ENCODE data around the gene NAGK. TPM values are rescaled to one million over a fixed set of nuclear protein-coding genes. Genes with fewer than 3 reads are reported as not detected.

NAGK gene
- total RNA-seq, 4 donors from 2014 or later = 89.9 to 130 (median 104) TPM

DNA sequence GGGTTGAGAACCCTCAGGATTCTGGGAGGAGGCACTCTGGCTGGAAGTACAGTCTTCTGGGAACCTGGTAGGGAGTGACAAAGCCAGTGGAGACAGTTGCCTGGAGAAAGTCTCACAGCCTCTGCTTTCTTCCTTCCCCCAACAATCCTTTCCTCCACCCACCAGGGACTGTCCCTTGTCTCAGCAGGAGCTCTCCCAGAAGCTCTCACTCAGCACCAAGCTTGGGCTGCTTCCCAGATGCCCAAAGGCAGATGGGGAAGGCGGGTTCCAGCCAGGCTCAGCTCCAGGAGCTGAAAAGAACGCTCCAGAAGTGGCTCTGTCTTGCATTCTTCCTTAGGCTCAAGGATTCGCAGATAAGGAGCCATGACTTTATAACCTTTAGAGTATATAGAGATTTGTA is 7.6 kb upstream of the NAGK start:
- peak in 1 of 2 donors; percentile 87 for DNase-seq (ENCODE audit: low spot score in 2 of 2)
- 15 to 27% methylated on average over 3 of the region's 3 CpGs for WGBS, 2 donors
- no peak overlapping the region for H3K4me3 ChIP-seq (ENCODE audit: low read depth, poor library complexity, severe bottlenecking)
- intact Hi-C loops (cut with DNase I; ENCODE audit: low total_unique reads) = no loop called here
- TF ChIP-seq, protein P1, sequence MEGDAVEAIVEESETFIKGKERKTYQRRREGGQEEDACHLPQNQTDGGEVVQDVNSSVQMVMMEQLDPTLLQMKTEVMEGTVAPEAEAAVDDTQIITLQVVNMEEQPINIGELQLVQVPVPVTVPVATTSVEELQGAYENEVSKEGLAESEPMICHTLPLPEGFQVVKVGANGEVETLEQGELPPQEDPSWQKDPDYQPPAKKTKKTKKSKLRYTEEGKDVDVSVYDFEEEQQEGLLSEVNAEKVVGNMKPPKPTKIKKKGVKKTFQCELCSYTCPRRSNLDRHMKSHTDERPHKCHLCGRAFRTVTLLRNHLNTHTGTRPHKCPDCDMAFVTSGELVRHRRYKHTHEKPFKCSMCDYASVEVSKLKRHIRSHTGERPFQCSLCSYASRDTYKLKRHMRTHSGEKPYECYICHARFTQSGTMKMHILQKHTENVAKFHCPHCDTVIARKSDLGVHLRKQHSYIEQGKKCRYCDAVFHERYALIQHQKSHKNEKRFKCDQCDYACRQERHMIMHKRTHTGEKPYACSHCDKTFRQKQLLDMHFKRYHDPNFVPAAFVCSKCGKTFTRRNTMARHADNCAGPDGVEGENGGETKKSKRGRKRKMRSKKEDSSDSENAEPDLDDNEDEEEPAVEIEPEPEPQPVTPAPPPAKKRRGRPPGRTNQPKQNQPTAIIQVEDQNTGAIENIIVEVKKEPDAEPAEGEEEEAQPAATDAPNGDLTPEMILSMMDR (IDR thresholded peaks at IDR 0.05) = no peak
- no peak for TF ChIP-seq POLR2A (IDR thresholded peaks at IDR 0.05)

DNA sequence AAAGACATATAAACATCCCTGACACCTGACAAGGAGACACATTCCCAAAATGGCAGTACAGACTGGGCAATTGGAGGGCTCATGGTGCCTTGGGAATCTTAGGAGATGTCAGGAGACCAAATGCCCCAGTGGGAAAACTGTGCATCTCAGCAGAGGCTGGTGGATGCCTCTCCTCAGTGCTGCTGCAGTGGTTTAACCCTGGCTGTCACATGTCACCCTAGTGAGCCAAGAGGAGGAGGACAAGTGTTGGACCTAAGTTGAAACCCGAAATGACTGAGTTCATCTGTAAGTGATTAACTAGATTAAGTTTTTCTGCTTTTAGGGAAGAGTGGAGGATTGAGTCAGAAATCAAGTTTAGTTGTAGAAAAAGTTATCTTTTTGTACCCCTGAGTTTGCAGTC is 5.2 kb upstream of the NAGK start:
- intact Hi-C loops (cut with DNase I; ENCODE audit: low total_unique reads) = no loop called here
- TF ChIP-seq POLR2A (IDR thresholded peaks at IDR 0.05) = no peak
- peak in 1 of 2 donors; percentile 68 for DNase-seq (ENCODE audit: low spot score in 2 of 2)
- 25 to 29% methylated on average over 1 of the region's 1 CpG for WGBS, 2 donors
- no peak overlapping the region for H3K4me3 ChIP-seq (ENCODE audit: low read depth, poor library complexity, severe bottlenecking)

DNA sequence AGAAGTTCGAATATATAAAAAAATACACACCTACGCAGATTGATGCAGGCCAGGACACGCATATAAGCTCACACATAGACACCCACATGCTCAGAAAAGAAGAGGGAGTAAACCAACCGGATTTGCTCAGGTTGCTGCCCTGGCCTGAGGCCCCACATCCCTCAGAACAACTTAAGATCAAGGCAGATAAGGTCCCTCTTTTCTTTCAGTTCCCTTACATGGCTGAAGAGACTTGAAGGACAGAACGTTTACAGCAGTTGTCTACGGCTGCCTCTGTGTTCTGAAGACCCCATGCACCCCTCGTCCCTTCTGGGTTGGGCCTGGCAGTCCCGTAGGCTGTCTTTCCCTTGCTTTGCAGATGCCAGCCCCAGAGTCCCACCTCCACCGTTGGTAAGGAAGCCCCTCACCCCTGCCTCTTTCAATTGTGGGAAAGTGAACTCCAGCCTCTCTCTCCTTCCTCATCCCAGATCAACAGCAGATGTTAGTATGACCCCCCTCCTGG is 4.3 kb upstream of the NAGK start:
- DNase-seq (ENCODE audit: low spot score in 2 of 2) = no peak
- WGBS, 2 donors = 22 to 32% methylated on average over 9 of the region's 9 CpGs
- no peak overlapping the region for H3K4me3 ChIP-seq (ENCODE audit: low read depth, poor library complexity, severe bottlenecking)
- intact Hi-C loops (cut with DNase I; ENCODE audit: low total_unique reads) = no loop called here
- TF ChIP-seq, protein P1 (IDR thresholded peaks at IDR 0.05) = no peak
- no peak for TF ChIP-seq POLR2A (IDR thresholded peaks at IDR 0.05)

DNA sequence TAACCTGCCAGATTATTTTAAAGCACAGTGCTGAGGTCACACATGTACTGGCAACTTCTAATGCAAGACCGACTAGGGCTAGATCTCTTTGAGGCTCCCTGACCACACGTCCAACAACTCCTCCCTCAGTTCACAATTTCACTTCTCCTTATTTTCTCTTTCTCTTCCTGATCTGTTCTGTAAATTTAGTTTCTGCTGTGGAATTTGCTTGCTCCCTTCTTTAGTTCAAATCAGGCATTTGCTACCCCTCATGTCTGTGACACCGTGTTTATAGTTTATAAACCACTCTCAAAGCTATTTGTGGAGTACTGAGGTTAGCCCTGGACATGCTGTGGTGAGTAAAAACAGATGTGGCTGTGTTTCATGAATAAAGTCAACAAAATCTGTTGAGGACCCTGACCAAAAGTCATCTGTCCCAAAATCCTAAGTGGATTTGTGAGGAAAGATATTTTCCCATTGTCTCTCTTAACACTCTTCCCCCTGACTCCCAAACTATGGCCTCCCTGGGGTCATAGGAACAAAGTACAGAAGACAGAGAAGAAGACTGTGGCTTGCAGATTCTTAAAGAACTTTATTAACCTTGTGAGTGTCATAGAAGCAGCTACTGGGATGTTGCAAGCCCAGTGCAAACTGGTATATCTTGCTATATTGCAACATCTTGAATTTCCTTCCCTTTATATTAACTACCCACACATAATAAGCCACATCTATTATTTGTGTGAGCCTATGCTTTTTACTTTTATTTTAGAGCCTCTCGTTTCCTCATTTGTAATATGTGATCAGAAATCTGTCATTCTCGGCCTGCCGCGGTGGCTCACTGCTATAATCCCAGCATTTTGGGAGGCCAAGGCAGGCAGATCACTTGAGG is 3.5 kb upstream of the NAGK start:
- intact Hi-C loops (cut with DNase I; ENCODE audit: low total_unique reads) = no loop called here
- TF ChIP-seq, protein P1 (IDR thresholded peaks at IDR 0.05) = no peak
- TF ChIP-seq POLR2A (IDR thresholded peaks at IDR 0.05) = no peak
- H3K4me3 ChIP-seq (ENCODE audit: low read depth, poor library complexity, severe bottlenecking) = no peak overlapping the region
- no peak for DNase-seq (ENCODE audit: low spot score in 2 of 2)
- 60% methylated on average over 7 of the region's 7 CpGs for WGBS, 2 donors

DNA sequence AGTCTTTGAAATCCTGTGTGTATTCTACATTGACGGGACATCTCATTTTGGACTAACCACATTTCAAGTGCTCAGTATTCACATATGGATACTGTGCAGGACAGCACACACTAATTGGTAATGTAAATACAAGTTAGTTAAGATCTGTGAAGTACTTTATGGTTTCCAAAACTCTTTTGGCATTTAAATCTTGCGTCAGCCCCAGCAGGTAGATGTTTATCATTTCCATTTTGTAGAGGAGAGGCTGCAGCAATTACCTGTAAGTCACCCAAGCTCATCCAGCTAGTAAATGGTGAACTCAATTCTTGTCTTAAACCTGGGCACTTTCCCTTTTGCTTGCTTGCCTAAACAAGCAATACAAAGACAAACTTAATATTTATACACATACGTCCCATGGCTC is 1.6 kb upstream of the NAGK start:
- intact Hi-C loops (cut with DNase I; ENCODE audit: low total_unique reads) = no loop called here

More for the DNA sequence above, 1.6 kb upstream of the NAGK start:
- DNase-seq (ENCODE audit: low spot score in 2 of 2) = no peak
- TF ChIP-seq POLR2A (IDR thresholded peaks at IDR 0.05) = no peak
- TF ChIP-seq, protein P1 (IDR thresholded peaks at IDR 0.05) = no peak
- H3K4me3 ChIP-seq (ENCODE audit: low read depth, poor library complexity, severe bottlenecking) = no peak overlapping the region
- whole genome bisulfite sequencing, 2 donors = 60 to 64% methylated on average over 3 of the region's 3 CpGs

All from lower leg skin (tissue), 4 donors.